D721Med (cell line): ENCODE results near the gene SUPT20HL2.
A peak's percentile ranks its signal among the peaks of the same experiment; 100 is the strongest.
"Not testable (repeated sequence)": the region's sequence is repeated elsewhere in the genome, so short reads cannot be mapped to it uniquely, and the experiment has no call there.

ENCODE experiments used
- DNase-seq: peaks from one replicate; pipeline ENCODE4 v3.0.0; 2011; ENCODE audit warnings: low spot score; ENCODE audit not compliant: insufficient read length
- FAIRE-seq: peaks from 2 replicates; lab custom pipeline; 2011; peaks lifted over from hg19 to GRCh38; lab: Jason Lieb, UNC
- CTCF ChIP-seq: IDR thresholded peaks from 2 replicates; pipeline ENCODE4 v1.5.1; 2012; ENCODE audit warnings: mild to moderate bottlenecking, control low read depth; ENCODE audit not compliant: insufficient read depth; ENCODE audit errors: missing control alignments

The SUPT20HL2 gene

GRCh38 chrX:24314019-24314635 lies at the start of gene SUPT20HL2:
TSS of gene SUPT20HL2 (minus strand) at chrX:24314069. CDS start at chrX:24313315, 754 bp downstream.
- DNase-seq (no peak), FAIRE-seq (no peak)
- TF ChIP-seq CTCF = no peak

- DNase-seq, FAIRE-seq: not testable (repeated sequence)
These were observed 48.3 kb upstream of the SUPT20HL2 start for GRCh38 chrX:24362089-24362745.

GRCh38 chrX:24360272-24360671 lies 46.4 kb upstream of the SUPT20HL2 start, which contains the start of gene SUPT20HL1:
TSS of gene SUPT20HL1 (plus strand) at chrX:24360639. CDS start at chrX:24362761, 2,122 bp downstream.
- FAIRE-seq (no peak), DNase-seq (no peak)

GRCh38 chrX:24357106-24357505 lies 43.2 kb upstream of the SUPT20HL2 start:
- TF ChIP-seq CTCF = no peak
- FAIRE-seq (no peak), DNase-seq (no peak)

More at GRCh38 chrX:24360272-24360671, 46.4 kb upstream of the SUPT20HL2 start, which contains the start of gene SUPT20HL1:
- TF ChIP-seq CTCF = no peak

GRCh38 chrX:24355095-24355494 lies 41.2 kb upstream of the SUPT20HL2 start:
- no peak for DNase-seq
- TF ChIP-seq CTCF = no peak
- no peak for FAIRE-seq

- no peak for FAIRE-seq
- TF ChIP-seq CTCF = no peak
- no peak for DNase-seq
These were observed 36.3 kb upstream of the SUPT20HL2 start for GRCh38 chrX:24350217-24350616.

- no peak for TF ChIP-seq CTCF
- FAIRE-seq (peak; percentile 61), DNase-seq (no peak)
These were observed 34.0 kb upstream of the SUPT20HL2 start for GRCh38 chrX:24347881-24348280.
